ENCODE results near the gene NEDD4L.
"Not testable (repeated sequence)": the region's sequence is repeated elsewhere in the genome, so short reads cannot be mapped to it uniquely, and the experiment has no call there.

Gene NEDD4L

DNA sequence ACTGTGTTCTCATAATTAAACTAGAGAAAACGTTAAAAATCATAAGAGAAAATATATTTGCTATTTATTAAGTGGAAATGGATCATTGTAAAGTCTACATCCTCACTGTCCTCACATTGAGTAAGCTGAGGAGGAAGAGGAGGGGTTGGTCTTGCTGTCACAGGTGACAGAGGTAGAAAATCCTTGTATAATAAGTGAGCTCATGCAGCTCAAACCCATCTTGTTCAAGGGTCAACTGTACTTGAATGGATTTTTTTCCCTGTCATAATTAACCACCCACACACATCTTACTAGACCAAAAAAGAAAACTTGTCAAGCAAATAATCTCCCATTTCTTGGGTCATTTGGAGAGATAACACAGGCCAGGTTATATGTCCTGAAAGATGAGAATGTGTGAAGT is 231.2 kb downstream of the NEDD4L start:
- DNase-seq = no peak

DNA sequence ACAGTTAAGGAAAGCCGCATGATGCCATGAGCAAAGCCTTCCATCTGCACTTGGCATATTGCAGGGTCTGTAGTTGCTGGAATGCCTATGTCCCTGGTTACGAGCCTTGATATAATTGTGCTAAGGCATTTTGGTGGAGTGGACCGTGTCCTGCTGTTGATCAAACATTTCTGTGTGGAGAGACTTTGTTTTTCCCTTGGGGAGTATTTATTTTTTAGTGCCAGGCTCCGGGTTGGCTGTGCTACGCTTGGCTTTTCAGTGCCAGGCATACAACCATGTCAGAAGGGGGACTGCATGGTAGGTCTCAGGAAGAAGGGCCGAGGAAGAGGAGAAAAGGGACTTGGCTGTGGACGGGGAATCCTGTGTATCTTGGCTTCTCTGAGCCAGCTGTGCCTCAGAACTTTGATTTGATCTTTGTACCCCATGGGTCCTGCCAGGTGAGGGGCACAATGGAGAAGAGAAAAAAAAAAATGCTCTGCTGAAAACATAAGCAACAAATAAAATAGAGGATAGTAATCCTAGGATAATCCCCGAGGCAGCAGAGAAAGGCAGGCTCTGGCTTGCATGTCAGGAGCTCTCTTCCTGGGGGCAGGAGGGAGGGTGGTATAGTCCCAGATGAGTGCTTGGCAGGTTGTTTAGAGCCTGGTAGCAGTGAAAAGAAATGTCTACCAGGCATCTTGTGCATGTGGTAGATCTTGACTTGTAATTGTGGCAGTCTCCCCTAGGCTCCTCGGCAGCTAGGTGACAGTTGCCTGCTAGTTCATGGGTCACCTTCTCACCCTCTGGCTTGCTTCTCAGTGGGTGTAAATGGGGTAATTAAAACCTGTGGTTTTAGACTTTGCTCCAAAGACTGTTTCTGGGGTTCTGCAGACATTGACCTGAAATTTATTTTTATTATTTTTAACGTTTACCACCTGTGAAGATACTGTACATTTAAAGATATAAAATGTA is 233.0 kb downstream of the NEDD4L start:
- no peak for DNase-seq

DNA sequence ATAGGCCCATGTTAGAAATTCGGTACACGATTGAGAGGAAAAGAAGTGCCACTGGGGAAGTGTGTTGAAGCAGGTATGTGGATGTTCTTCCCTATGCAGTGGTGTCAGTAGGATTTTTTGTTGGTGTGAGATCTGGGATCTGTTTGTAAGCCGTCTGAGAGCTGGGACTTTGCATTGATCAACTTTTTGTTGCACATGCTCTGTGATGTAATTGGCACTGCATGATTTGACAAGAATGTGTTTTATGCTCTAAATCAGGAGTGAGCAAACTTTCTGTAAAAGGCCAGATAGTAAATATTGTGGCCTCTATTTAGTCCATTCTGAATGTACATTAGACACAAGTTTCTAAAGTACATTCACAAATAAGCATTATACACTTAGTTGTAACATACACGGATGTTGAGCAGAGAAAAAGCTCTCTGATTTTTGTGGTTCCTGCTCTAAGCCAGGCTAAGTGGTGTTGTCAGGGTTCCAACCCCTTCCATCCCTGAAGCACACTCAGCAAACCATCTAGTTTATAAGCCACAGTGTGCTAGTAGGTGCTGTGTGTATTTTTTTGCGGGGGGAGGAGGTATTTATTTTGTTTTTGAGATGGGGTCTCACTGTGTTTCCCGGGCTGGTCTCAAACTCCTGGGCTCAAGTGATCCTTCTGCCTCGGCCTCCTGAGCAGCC is 235.6 kb downstream of the NEDD4L start:
- no peak for DNase-seq

DNA sequence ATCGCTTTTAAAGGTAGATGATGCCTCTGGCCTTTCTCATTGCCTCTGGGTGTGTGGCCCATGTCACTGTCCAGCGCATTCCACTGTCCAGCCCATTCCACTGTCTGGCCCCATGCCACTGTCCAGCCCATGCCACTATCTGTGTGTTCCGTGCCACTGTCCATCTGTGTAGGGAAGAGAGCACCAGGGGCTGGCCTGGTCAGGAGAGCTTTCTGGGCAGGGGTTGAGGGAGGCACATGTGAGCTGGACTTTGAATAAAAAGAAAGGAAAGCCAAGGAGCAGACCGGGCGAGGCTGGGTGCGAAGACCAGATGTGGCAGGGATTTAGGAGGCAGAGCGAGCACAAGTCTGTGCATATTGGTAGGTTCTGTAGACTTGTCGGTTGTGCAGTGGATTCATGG is 236.2 kb downstream of the NEDD4L start:
- DNase-seq = no peak

DNA sequence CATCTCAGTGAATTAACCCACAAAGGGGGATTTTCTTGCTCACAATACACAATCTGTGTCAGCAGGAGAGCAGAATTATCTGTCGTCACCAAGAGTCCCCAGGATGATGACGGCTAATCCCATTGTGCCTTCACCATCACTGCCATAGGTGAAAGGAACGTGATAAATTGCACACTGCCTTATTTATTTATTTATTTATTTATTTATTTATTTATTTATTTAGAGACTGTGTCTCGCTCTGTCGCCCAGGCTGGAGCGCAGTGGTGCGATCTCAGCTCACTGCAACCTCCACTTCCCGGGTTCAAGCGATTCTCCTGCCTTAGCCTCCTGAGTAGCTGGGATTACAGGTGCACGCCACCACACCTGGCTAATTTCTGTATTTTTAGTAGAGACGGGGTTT is 238.8 kb downstream of the NEDD4L start:
- not testable (repeated sequence) for DNase-seq

DNA sequence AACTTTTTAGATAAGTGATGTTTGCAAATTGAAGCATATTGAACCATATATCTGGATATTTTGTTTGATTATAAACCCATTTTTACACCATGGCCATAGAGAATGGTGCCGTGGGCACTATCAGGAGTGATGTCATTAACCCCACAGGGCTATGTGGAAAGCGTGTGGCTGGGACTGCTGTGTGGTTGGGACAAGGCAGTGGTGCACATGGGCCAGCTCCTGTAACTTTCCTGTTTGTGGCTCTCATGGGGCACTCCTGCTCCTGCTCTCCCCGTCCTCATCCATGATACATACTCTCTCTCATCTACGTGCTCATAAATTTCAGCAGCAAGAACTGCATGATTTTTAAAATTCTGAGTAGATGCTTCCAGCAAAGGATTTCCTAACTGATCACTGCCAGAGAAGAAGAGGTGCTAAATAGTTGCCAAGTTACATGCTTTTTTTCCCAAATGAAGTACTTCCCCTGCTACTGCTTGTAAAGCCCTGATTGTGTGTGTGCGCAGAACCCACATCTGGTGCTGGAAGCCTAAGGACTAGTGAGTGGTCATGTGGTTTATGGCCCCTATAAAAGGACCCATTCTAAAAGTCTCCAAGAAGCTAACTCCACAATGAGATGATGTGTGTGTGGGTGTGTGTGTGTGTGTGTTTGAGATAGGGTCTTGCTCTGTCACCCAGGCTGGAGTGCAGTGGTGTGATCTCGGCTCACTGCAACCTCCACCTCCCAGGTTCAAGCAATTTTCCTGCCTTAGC is 240.8 kb downstream of the NEDD4L start:
- DNase-seq = no peak

DNA sequence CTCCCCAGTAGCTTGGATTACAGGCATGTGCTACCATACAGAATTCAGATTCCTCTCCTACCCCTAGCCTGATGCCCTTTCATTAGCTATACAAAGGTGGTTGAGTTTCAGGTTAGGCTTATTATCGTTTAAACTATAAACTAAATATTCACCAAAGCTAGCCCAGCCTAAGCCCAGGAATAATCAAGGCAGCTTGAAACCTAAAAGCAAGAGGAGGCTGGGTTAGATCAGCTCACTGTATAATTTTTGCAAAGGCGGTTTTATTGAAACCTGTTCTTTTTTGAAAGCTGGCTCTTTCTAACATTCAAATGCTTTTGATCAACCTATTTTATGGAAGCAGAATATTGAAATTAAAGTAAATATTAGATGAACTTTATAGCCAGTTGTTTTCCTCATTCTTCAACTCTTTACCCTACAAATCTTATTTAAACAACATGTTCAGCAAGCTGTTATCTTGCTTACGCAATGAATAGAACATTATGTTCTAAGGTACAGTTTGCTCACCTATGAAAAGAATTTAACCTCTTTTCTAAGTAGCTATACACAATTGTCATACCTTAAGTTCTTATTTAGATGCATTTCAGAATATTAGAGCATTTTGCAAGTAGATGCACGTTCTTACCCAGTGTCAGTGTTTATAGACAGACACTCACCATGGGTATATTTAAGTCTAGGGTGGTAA is 241.6 kb downstream of the NEDD4L start:
- no peak for DNase-seq

DNA sequence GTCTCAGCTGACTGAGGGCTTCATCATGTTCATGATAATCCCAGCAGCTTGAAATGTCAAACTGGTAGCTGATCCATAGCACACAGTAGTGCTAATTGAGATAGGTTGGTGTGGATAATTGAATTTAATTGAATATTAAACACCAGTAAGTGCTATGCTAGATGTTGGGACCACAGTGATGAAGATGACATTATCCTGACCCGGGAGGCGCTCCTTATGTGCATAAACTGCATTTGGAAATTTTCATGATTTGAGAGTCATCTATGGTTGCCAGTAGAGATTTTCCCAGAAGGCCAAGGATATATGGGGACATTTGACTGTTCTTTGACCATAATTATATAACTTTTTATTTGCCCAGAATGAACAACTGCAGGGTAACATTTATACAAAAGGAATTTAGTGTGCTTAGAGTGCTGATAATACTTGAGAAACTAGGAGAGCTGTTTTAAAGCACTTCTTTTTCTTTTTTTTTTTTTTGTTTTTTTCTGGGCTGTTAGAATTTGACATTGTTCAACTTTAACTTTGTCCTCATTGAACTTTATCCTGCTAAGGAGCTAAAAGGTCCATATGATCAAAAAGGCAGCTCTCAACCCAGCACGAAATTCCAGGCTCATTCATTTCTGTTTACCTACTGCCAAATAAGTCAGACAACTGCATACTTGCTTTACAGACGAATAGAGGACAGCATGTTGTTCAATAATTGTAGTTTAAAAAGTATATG is 242.8 kb downstream of the NEDD4L start:
- no peak for DNase-seq

DNA sequence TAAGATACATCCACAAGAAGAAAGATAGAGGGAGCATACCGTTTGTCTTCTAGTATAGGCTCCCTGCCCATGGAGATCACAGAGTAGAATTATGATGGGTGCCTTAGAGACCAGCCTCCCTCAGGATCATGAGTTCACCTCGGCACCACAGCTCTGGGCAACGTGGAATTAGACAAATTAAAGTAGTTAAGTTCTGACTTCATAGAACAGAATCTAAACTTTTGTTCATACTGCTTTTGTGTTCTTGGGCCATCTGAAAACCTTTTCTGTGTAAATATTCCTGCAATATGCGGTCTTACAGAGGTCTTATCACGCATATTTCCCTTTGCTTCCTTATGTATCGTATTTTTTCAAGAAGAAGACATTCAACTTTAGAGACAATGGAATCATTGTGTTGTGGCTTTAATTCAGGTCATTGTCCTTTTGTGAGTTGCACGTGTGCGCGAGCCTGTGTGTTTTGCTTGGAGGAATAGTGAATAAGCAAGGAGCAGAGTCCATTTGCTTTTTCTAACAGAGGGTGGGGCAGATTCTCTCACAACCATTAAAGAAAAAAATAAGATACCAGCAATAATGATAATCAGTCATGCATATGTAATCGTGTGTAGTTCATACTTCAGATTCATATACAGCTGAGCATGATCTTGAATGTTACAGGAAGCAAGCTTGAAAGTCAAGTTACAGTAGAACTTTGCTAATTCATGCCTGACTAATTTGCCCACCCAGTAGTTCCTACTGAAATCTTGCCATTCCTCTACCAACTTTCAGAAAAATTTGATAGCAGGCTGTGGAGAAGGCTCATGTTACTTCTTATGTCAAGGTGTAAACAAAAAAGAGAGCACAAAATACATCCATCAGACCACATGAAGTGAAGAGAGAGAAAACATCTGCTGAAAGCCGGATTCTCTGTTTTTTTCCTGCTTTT is 243.6 kb downstream of the NEDD4L start:
- DNase-seq = no peak

DNA sequence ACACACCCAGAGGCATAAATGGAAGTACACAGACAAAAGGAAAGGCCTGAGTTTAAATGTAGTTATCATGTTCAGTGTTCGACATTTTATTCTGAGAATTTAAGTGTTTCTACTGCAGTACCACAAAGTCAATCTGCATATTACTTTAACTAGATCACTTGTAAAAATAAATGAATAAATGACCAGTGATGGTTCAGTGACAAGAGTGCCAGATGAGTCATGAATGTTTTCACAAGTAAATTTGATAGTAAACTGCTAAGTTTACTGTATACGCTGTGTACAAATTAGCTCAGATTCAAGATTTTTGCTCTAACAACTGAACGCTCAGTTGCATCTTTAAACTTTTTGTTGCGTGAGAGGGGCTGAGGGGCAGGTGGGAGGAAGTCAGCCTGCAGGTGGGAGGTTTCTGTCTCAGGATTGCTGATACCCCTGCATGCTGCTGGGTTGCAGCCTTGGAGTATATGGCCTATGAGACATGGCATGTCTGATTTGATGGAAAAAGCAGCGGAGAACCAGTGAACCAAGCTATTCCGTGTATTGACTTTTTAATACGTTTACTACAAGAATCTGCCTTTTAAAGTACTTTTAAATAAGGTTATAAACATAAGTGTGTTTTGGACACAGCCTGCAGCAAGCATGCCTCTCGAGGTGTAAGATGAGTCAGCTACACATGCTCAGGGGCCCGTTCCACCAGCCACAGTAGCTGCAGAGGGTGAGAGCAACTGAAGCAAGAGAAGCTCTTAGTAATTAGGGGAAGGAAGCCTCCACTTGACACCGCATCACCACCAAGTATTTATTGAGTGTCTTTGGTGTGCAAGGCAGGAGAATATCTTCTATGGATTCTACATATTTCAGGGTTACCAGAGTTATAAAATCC is 245.1 kb downstream of the NEDD4L start:
- DNase-seq = no peak

DNA sequence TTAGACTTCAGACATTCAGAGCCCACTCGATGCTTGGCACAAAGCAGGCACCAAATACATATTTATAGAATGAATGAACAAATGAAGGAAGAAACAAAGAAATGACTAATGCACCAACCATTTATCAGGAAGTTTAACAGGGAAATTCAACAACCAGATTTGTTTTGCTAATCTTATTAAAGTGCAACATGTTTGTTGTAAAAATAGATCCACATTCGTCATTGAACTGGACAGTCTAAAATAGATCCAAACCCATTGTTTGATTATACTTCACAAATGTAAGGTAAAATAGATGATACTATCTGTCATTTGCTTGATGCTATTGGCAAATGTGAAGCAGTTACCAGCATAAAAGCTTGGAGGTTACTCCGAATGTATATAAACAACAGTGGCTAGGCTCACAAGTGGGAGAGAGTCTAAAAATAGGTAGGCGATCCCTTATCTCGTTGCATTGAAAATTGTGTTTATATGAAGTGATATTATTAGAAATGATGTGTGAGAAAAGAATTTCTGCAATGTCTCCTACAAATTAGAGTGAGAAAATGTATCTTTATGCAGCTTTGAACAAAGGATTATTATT is 246.2 kb downstream of the NEDD4L start:
- DNase-seq = no peak

DNA sequence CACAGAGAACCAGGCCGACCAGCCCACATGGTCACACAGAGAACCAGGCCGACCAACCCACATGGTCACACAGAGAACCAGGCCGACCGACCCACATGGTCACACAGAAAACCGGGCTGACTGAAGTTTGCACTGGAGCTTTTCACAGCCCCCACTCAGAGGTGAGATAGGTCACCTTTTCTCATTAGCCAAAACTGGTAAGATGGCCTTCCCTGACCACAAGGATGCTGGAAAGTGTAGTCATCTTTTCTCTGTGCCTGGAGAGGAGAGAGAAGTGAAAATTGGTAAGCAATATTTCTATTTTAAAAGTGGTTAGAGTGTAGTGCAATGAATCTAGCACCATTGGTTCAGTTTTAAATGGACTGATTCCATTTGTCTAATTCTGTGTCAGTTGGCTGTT is 247.1 kb downstream of the NEDD4L start:
- no peak for DNase-seq

DNA sequence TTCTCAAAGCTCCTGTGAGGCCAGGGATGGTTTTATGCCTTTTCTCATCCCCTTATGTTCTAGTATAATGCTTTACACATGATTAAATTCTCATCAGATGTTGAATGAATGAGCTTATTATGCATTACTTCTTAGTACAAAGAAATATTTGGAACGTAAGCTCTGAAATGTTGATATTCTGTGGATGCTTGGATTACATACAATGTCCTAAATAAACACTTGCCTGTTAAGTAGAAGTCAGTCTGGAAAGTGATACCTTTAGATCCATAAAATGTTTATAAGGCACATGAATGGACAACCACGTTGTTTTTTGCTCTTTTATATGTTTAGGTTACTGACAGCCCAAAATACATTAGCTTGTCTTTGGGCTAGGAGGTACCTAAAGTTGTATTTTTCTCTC is 248.6 kb downstream of the NEDD4L start:
- no peak for DNase-seq

DNA sequence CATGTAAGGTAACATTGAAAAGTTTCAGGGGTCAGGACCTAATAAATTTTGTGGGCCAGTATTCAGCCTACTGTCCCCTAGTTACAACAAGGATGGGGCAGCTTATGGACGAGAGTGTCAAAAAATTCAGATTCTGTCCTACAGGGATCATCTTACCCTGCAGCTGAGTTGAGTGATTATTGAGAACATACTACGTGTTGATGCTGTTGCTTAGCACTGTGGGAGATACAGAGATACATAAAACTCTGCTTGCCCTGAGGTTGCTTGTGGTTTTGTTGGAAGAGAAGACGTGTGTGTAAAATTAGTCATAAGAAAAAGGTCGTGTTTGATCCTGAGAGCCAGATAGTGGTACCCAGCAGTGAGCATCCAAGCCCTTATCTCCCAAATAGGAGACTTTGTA is 253.2 kb downstream of the NEDD4L start:
- no peak for DNase-seq

DNA sequence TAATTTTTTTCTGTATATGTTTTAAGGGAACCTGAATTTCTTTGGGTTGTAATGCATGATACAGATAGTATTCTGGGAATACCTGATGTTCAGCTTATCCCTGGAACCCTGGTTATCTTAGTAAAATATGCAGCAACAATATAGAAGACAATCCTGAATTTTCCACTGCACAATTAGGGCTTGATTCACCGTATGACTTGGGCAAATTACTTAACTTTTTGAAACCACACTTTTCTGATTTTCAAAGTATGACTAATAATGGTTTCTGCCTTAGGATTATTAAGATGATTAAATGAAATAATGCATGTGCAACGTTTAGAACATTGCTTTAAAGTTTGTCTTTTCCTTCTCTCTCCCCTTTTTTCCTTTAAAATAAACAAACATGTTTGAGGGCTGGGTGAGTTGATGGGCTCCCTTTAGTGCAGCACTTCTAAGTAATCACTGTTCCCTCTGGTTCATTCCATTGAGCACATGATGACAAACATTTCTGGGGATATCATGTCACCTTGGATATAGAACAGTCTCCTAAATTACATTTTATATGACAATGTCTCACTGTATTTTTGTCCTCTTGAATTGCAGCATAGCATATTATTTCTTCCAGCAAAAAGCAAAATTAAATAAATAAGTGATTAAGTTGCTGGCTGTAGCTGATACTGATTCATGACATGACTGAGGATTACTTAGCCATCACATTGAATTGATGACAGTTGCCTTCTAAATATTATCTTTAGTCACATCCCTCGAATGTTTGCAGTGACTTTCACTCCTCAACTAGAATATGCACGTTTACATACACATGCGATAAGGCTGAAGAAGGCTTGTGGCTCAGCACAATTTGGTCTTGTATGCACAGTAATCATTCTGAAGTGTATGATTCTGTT is 254.5 kb downstream of the NEDD4L start:
- no peak for DNase-seq

DNA sequence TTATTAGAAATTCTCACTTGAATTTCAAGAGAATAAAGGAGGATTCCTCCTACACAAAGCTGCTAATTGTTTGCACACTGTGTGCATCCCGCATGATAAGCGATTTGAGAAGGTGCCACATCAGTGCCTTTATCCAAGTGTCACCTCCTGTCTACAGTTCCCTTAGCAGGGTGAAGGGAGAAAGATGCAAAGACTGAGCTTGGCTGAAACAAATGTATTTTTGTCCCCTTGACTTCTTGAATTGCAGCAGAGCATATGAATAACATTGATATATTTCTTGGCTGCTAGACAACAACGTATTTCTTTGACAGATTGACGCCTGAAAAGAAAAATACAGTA is 255.1 kb downstream of the NEDD4L start:
- no peak for DNase-seq

DNA sequence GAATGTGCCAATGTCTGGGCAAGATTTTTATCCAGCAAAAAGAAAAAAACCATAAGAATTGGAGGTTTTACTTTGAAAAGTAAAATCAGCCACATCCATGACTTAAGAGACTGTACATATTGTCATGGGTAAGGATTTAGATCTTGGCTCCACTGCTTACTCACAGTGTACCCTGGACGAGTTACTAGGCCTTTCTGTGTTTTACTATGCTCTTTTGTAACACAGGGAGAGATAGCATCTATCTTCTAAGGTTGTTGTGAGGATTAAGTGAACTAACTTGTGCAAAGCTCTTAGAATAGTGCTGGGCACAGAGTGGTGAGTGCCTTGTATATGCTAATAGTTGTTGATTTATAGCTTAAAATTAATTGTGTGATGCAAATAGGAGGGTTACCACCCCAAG is 255.9 kb downstream of the NEDD4L start:
- no peak for DNase-seq

DNA sequence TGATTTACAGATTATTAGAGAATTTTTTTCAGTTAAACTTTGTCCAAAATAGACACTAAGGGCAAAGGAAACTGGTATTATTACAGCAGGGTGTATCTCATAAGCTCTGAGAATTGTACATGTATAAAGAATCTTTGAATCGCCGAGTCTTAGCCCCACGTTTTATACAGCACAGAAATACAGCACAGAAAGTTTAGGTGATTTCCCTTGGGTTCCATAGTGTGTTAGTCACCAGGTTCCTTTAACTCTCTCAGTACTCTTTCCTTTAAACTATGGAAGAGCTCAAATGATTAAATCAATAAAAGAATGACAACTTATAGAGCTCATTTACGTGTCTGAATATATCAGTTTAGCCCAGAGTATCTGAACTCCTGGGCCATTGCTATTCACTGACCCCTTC is 256.8 kb downstream of the NEDD4L start:
- no peak for DNase-seq

DNA sequence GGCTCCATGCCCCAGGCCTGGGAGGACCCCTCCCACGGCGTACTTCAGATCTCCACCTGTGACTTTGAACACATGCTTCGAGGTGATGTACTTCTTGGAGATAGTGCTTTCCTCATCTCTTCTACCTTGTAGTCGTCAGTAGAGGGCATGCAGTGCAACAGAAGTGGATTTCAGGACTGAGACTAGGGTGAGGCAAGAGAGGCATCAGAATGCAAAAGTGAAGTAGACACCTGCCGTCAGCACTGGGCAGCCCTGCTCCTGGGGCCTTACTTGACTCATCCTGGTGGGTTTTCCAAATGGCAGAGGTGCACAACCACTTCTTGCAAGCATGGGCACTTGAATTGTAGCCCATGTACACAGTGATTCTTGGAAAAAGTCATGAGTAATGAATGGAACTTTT is 258.8 kb downstream of the NEDD4L start:
- no peak for DNase-seq

Data from activated CD4-positive, CD25-positive, alpha-beta regulatory T cell (primary cell).